AG04449 (cell line): ENCODE results near the gene ZFP3.
"Not testable (repeated sequence)": the region's sequence is repeated elsewhere in the genome, so short reads cannot be mapped to it uniquely, and the experiment has no call there.

Experiments
- CTCF ChIA-PET: fragments of 350-600 bp; formaldehyde crosslinking; extraction: SDS; loops from one replicate; lab custom pipeline; 2021; ENCODE audit warnings: antibody characterized with exemption; lab: Yijun Ruan, JAX
- POLR2A ChIA-PET: fragments of 400-600, 350-600 bp; formaldehyde crosslinking; extraction: SDS; loops from one replicate; lab custom pipeline; 2020; ENCODE audit warnings: antibody characterized with exemption, inconsistent platforms; lab: Yijun Ruan, JAX
- DNase-seq: peaks from one replicate; pipeline ENCODE4 v3.0.0-alpha.2; 2010; ENCODE audit warnings: low read depth, low spot score
- H3K4me3 ChIP-seq: 2 replicates; pipeline ENCODE4 v1.5.1; 2011; ENCODE audit warnings: low read depth, mild to moderate bottlenecking, control low read depth, low read length
- TF ChIP-seq, protein P1 (sequence below): IDR thresholded peaks from one replicate; pipeline ENCODE4 v1.5.1; 2011; ENCODE audit warnings: mild to moderate bottlenecking, moderate library complexity, low read length, control low read depth, inconsistent platforms; ENCODE audit not compliant: insufficient read depth; ENCODE audit errors: missing control alignments

ZFP3 gene

GRCh38 chr17:5122586-5123342 lies 44.5 kb downstream of the ZFP3 start:
- ChIA-PET POLR2A (interaction anchor here (0.7 kb wide), 1 partner anchor 9 kb away, joined by 4 read pairs; no protein-coding TSS in a partner anchor), CTCF (interaction anchor here (0.8 kb wide), 1 partner anchor 316 kb away, joined by 3 read pairs; the partner anchor contains the start of gene C1QBP)
- TF ChIP-seq, protein P1, sequence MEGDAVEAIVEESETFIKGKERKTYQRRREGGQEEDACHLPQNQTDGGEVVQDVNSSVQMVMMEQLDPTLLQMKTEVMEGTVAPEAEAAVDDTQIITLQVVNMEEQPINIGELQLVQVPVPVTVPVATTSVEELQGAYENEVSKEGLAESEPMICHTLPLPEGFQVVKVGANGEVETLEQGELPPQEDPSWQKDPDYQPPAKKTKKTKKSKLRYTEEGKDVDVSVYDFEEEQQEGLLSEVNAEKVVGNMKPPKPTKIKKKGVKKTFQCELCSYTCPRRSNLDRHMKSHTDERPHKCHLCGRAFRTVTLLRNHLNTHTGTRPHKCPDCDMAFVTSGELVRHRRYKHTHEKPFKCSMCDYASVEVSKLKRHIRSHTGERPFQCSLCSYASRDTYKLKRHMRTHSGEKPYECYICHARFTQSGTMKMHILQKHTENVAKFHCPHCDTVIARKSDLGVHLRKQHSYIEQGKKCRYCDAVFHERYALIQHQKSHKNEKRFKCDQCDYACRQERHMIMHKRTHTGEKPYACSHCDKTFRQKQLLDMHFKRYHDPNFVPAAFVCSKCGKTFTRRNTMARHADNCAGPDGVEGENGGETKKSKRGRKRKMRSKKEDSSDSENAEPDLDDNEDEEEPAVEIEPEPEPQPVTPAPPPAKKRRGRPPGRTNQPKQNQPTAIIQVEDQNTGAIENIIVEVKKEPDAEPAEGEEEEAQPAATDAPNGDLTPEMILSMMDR, result no peak
- H3K4me3 ChIP-seq, result peak overlapping the region; percentile 52
- no peak for DNase-seq

- TF ChIP-seq, protein P1, result no peak
- no peak overlapping the region for H3K4me3 ChIP-seq
- ChIA-PET CTCF (no interaction called here), POLR2A (no interaction called here)
- DNase-seq, result no peak
Observed at GRCh38 chr17:5123343-5124124, 45.3 kb downstream of the ZFP3 start.

- CTCF ChIA-PET, H3K4me3 ChIP-seq, DNase-seq, POLR2A ChIA-PET: not testable (repeated sequence)
Observed at GRCh38 chr17:5124125-5124760, 46.0 kb downstream of the ZFP3 start.

DNA sequence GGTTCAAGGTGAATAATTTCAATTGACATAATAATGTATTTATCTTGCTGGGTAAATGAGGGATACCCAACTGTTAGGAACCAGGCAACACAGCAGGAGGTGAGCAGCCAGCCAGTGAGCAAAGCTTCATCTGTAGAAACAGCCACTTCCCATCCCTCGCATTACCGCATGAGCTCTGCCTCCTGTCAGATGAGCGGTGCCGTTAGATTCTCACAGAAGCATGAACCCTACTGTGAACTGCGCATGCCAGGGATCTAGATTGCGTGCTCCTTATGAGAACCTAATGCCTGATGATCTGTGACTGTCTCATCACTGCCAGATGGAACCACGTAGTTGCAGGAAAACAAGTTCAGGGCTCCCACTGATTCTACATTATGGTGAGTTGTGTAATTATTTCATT lies 46.6 kb downstream of the ZFP3 start:
- POLR2A ChIA-PET, H3K4me3 ChIP-seq, CTCF ChIA-PET, DNase-seq: not testable (repeated sequence)

DNA sequence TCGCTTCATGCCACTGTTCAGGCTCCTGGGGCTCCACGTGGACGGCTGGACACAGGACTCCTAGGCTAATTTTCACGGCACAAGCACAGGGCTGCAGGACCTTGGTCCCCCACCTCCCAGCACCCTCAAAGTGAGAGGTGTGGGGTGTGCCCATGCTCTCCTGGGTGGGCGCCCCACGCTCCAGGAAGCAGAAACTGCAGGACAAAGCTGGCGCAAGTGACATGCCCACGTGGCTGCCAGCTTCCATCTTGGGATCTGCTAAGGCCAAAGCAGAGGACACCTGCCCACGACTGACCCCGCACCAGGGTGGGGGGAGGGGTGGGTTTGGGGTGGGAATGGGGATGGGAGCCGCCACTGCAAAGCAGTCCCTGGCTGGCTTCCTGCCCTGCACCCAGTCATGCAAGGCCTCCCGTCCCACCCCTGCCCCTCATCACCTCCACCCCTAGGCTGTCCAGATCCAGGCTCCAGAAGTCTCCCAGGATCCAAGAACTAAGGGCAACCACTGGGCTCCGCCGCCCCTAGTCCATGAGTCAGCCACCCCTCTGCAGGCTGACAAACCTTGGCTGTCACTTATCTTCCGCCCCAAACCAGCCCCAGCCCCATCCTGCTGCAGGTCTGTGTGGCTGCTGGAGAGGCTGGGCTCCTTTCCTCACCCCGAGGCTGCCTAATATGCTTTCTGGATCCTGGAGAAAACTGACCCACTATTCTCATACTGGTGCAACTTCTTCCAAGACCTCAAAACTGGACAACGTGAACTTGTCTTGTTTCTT lies 48.6 kb downstream of the ZFP3 start:
- CTCF ChIA-PET, result no interaction called here
- no peak for DNase-seq
- POLR2A ChIA-PET, result no interaction called here
- TF ChIP-seq, protein P1, result no peak
- no peak overlapping the region for H3K4me3 ChIP-seq

DNA sequence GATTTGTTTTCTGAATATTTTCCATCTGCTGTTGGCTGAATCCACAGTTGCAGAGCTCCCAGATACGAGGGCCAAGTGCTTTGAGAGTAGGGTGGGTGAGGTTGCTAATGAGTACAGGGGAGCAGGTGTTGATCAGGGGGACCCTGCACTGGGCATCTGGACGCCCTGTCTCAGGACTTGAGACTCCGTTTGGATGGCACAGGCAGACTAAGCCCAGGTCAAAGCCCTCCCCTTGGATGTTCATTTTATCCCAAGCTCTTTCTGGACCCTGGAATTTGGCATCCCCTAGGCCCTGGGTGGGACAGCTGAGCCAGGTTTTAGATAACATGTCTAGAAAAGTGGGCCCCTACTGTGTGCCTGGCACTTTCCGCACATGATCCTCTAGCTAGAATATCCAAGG lies 49.6 kb downstream of the ZFP3 start:
- CTCF ChIA-PET, result no interaction called here
- H3K4me3 ChIP-seq, result no peak overlapping the region
- POLR2A ChIA-PET, result no interaction called here
- no peak for DNase-seq
- TF ChIP-seq, protein P1, result no peak

DNA sequence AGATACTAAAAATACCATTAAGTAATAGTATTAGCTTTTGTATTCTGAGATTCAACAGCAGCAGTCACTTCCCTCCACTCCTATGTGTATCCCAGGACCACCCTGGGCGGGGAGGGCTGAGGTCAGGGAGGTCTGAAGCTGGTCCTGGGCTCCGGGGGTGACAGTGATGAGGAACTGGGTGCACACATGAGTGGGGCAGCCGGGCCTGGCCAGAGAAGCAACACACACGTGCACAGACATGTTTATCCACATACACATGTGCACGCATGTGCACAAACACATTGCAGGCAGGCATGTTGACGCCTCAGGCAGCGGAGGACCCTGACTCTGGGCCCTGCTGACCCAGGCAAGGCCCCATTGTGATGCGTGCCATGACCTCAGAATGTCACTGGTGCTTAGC lies 50.1 kb downstream of the ZFP3 start:
- CTCF ChIA-PET, H3K4me3 ChIP-seq, DNase-seq, POLR2A ChIA-PET: not testable (repeated sequence)
